HepG2 (cell line): ENCODE measurements around the gene GATC. TPM values are rescaled to one million over a fixed set of nuclear protein-coding genes. Genes with fewer than 3 reads are reported as not detected.
A peak's percentile ranks its signal among the peaks of the same experiment; 100 is the strongest.

Experiments
- CBFB ChIP-seq: sonication (generic); formaldehyde crosslinking; IDR thresholded peaks from 2 replicates; pipeline ENCODE4 v1.4.0; 2020; ENCODE audit warnings: missing genetic modification reagents
- FOXP1 ChIP-seq, 2 experiments: fragments of 450-650 bp in 1 of 2; IDR thresholded peaks; 2 replicates each; pipeline ENCODE4 v1.6.1; 2017 to 2018; ENCODE audit warnings: antibody characterized with exemption in 1 of 2
- GABPB1 ChIP-seq: IDR thresholded peaks from 2 replicates; pipeline ENCODE4 v1.6.1; 2016; ENCODE audit warnings: mild to moderate bottlenecking, missing genetic modification reagents, moderate library complexity, missing compliant biosample characterization
- HNRNPLL ChIP-seq: fragments of 200-400 bp; formaldehyde crosslinking; IDR thresholded peaks from 2 replicates; pipeline ENCODE4 v1.6.1; 2017; ENCODE audit warnings: mild to moderate bottlenecking, low read depth, low read length; ENCODE audit not compliant: poor library complexity, severe bottlenecking
- KAT7 ChIP-seq: IDR thresholded peaks from 2 replicates; pipeline ENCODE4 v1.6.1; 2018; ENCODE audit warnings: borderline replicate concordance, missing compliant biosample characterization
- MXI1 ChIP-seq: IDR thresholded peaks from 3 replicates; pipeline ENCODE4 v1.6.1; 2012; ENCODE audit warnings: low read depth, low read length, inconsistent platforms, borderline replicate concordance
- NCOA2 ChIP-seq: sonication (generic); formaldehyde crosslinking; IDR thresholded peaks from 2 replicates; pipeline ENCODE4 v1.8.0; 2022; ENCODE audit warnings: inconsistent platforms
- NFE2L1 ChIP-seq: sonication (generic); formaldehyde crosslinking; IDR thresholded peaks from 2 replicates; pipeline ENCODE4 v1.4.0; 2020; ENCODE audit warnings: missing genetic modification reagents, mild to moderate bottlenecking, borderline replicate concordance
- SMARCE1 ChIP-seq: fragments of 450-650 bp; IDR thresholded peaks from 2 replicates; pipeline ENCODE4 v1.6.1; 2017; ENCODE audit warnings: borderline replicate concordance
- SMYD3 ChIP-seq: sonication (generic); formaldehyde crosslinking; IDR thresholded peaks from 2 replicates; pipeline ENCODE4 v1.8.1; 2023; ENCODE audit warnings: mild to moderate bottlenecking, missing genetic modification reagents
- ZNF180 ChIP-seq: sonication (generic); formaldehyde crosslinking; IDR thresholded peaks from 2 replicates; pipeline ENCODE4 v1.4.0; 2020; ENCODE audit warnings: low read depth, missing genetic modification reagents, borderline replicate concordance
- ZNF263 ChIP-seq: sonication (generic); formaldehyde crosslinking; IDR thresholded peaks from 2 replicates; pipeline ENCODE4 v1.4.0; 2020; ENCODE audit warnings: missing genetic modification reagents
- ZNF350 ChIP-seq: sonication (generic); formaldehyde crosslinking; IDR thresholded peaks from 2 replicates; pipeline ENCODE4 v1.4.0; 2020; ENCODE audit warnings: mild to moderate bottlenecking, low read depth, missing genetic modification reagents, borderline replicate concordance
- ZNF615 ChIP-seq: sonication (generic); formaldehyde crosslinking; IDR thresholded peaks from 2 replicates; pipeline ENCODE4 v1.5.0; 2020; ENCODE audit warnings: mild to moderate bottlenecking, missing genetic modification reagents, borderline replicate concordance
- ZNF709 ChIP-seq: sonication (generic); formaldehyde crosslinking; IDR thresholded peaks from 2 replicates; pipeline ENCODE4 v1.5.0; 2020; ENCODE audit warnings: mild to moderate bottlenecking, missing genetic modification reagents
- ZNF777 ChIP-seq: sonication (generic); formaldehyde crosslinking; IDR thresholded peaks from 2 replicates; pipeline ENCODE4 v1.4.0; 2020; ENCODE audit warnings: missing genetic modification reagents
- ZNF839 ChIP-seq: sonication (generic); formaldehyde crosslinking; IDR thresholded peaks from 2 replicates; pipeline ENCODE4 v1.4.0; 2020; ENCODE audit warnings: missing genetic modification reagents, mild to moderate bottlenecking, borderline replicate concordance
- ZNF879 ChIP-seq: sonication (generic); formaldehyde crosslinking; IDR thresholded peaks from 2 replicates; pipeline ENCODE4 v1.8.1; 2023; ENCODE audit warnings: missing genetic modification reagents
- polyA plus RNA-seq, 8 experiments: library from polyadenylated mRNA; depleted of rRNA in 3 of 8; stranded (reverse) in 7 of 8; unstranded in 1 of 8; fragments of >200 nt; fragmentation: Illumina TruSeq in 4 of 8; extraction: Trizol in 4 of 8; gene quantifications; 2 replicates each; pipeline versions ENCODE4 v1.2.1 to v1.2.3, GENCODE V29; 2011 to 2016; ENCODE audit warnings: low read depth in 4 of 8, missing spikeins in 1 of 8, mixed read lengths in 1 of 8; ENCODE audit not compliant: insufficient read depth in 1 of 8
- total RNA-seq, 5 experiments: library from RNA; depleted of rRNA; stranded (reverse); fragments of >200 nt; fragmentation: Illumina TruSeq; extraction: Trizol; gene quantifications; 2 replicates each; pipeline ENCODE4 v1.2.3, GENCODE V29; 2016; ENCODE audit warnings: low read depth in 1 of 5
- TF ChIP-seq, protein P1 (sequence below): sonication (generic); formaldehyde crosslinking; IDR thresholded peaks from 2 replicates; pipeline ENCODE4 v1.4.0; 2020; ENCODE audit warnings: missing genetic modification reagents
- TF ChIP-seq, protein P2 (sequence below): sonication (generic); formaldehyde crosslinking; IDR thresholded peaks from 2 replicates; pipeline ENCODE4 v1.9.0; 2022; ENCODE audit warnings: missing genetic modification reagents, mild to moderate bottlenecking, borderline replicate concordance
- TF ChIP-seq, protein P3 (sequence below): sonication (generic); formaldehyde crosslinking; IDR thresholded peaks from 2 replicates; pipeline ENCODE4 v1.4.0; 2020; ENCODE audit warnings: missing genetic modification reagents
- TF ChIP-seq, protein P4 (sequence below): sonication (generic); formaldehyde crosslinking; IDR thresholded peaks from 2 replicates; pipeline ENCODE4 v1.4.0; 2020; ENCODE audit warnings: missing genetic modification reagents

Gene GATC
- total and polyA plus RNA-seq, 2 of the 13 experiments (the other 11 are each of a cell fraction or from before 2014, with no cell fraction given), result 17.7 to 29.7 TPM

DNA sequence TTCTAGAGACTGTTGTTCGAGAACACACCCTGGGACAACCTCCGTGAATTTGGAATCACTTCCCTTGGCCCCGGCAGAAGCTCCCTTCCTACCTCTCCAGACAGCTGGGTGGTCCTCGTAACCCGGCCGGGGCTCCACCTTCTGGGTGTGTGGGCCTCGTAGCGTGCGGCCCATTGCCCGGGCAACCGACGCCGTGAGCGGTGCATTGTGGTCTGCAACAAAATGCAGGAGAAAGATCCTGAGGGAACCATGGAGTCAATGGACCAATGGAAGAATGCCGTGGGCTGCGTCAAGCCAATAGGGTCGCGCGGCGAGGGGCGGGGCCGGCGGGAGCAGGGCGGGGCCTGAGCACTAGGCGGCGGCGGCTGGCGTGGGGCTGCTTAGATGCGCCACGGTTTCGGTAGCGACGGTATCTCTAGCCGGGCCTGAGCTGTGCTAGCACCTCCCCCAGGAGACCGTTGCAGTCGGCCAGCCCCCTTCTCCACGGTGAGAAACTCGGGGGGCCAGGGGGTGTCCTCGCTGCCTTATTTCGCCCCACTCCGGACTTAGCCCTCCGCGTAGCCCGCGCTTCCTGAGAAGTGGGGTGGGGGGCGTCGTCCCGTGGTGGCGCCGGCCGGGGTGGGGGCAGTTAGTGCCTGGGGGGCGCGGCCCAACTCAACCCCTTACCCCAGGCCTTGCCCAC is 49.6 kb downstream of the GATC start, which contains the start of gene DYNLL1 (continued):
- TF ChIP-seq, protein P1, sequence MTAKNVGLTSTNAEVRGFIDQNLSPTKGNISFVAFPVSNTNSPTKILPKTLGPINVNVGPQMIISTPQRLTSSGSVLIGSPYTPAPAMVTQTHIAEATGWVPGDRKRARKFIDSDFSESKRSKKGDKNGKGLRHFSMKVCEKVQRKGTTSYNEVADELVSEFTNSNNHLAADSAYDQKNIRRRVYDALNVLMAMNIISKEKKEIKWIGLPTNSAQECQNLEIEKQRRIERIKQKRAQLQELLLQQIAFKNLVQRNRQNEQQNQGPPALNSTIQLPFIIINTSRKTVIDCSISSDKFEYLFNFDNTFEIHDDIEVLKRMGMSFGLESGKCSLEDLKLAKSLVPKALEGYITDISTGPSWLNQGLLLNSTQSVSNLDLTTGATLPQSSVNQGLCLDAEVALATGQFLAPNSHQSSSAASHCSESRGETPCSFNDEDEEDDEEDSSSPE (CRISPR knock-in tag), result peak; percentile 54
- TF ChIP-seq, protein P2, sequence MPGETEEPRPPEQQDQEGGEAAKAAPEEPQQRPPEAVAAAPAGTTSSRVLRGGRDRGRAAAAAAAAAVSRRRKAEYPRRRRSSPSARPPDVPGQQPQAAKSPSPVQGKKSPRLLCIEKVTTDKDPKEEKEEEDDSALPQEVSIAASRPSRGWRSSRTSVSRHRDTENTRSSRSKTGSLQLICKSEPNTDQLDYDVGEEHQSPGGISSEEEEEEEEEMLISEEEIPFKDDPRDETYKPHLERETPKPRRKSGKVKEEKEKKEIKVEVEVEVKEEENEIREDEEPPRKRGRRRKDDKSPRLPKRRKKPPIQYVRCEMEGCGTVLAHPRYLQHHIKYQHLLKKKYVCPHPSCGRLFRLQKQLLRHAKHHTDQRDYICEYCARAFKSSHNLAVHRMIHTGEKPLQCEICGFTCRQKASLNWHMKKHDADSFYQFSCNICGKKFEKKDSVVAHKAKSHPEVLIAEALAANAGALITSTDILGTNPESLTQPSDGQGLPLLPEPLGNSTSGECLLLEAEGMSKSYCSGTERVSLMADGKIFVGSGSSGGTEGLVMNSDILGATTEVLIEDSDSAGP (CRISPR knock-in tag), result peak; percentile 50
- TF ChIP-seq ZNF350 (CRISPR knock-in tag) (peak; percentile 39; the same call in 1 of the 2 replicates), SMYD3 (CRISPR knock-in tag) (peak; percentile 13; the same call in 1 of the 2 replicates), ZNF180 (CRISPR knock-in tag) (no peak), NFE2L1 (CRISPR knock-in tag) (no peak), HNRNPLL (peak; percentile 55), ZNF615 (CRISPR knock-in tag) (0 out of 2 replicates have a peak, but pooled peaks have one; percentile 11), KAT7 (no peak), FOXP1 (IDR thresholded peaks at IDR 0.05) (no peak), FOXP1 (CRISPR knock-in tag; IDR thresholded peaks at IDR 0.05) (no peak), NCOA2 (CRISPR knock-in tag) (no peak), MXI1 (peak; percentile 99), GABPB1 (peak; percentile 74; the same call in 1 of the 2 replicates), ZNF709 (CRISPR knock-in tag) (0 out of 2 replicates have a peak, but pooled peaks have one; percentile 72), ZNF839 (no peak), CBFB (CRISPR knock-in tag) (no peak; the same call in none of the 2 replicates), ZNF777 (CRISPR knock-in tag) (0 out of 2 replicates have a peak, but pooled peaks have one; percentile 39), ZNF263 (CRISPR knock-in tag) (no peak), SMARCE1 (no peak), ZNF879 (CRISPR knock-in tag) (no peak)
- TF ChIP-seq, protein P3, sequence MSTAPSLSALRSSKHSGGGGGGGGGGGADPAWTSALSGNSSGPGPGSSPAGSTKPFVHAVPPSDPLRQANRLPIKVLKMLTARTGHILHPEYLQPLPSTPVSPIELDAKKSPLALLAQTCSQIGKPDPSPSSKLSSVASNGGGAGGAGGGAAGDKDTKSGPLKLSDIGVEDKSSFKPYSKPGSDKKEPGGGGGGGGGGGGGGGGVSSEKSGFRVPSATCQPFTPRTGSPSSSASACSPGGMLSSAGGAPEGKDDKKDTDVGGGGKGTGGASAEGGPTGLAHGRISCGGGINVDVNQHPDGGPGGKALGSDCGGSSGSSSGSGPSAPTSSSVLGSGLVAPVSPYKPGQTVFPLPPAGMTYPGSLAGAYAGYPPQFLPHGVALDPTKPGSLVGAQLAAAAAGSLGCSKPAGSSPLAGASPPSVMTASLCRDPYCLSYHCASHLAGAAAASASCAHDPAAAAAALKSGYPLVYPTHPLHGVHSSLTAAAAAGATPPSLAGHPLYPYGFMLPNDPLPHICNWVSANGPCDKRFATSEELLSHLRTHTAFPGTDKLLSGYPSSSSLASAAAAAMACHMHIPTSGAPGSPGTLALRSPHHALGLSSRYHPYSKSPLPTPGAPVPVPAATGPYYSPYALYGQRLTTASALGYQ (CRISPR knock-in tag), result no peak
- TF ChIP-seq, protein P4, sequence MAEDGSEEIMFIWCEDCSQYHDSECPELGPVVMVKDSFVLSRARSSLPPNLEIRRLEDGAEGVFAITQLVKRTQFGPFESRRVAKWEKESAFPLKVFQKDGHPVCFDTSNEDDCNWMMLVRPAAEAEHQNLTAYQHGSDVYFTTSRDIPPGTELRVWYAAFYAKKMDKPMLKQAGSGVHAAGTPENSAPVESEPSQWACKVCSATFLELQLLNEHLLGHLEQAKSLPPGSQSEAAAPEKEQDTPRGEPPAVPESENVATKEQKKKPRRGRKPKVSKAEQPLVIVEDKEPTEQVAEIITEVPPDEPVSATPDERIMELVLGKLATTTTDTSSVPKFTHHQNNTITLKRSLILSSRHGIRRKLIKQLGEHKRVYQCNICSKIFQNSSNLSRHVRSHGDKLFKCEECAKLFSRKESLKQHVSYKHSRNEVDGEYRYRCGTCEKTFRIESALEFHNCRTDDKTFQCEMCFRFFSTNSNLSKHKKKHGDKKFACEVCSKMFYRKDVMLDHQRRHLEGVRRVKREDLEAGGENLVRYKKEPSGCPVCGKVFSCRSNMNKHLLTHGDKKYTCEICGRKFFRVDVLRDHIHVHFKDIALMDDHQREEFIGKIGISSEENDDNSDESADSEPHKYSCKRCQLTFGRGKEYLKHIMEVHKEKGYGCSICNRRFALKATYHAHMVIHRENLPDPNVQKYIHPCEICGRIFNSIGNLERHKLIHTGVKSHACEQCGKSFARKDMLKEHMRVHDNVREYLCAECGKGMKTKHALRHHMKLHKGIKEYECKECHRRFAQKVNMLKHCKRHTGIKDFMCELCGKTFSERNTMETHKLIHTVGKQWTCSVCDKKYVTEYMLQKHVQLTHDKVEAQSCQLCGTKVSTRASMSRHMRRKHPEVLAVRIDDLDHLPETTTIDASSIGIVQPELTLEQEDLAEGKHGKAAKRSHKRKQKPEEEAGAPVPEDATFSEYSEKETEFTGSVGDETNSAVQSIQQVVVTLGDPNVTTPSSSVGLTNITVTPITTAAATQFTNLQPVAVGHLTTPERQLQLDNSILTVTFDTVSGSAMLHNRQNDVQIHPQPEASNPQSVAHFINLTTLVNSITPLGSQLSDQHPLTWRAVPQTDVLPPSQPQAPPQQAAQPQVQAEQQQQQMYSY (CRISPR knock-in tag), result no peak
